ENCODE results near the gene LPIN1.

LPIN1 gene

DNA sequence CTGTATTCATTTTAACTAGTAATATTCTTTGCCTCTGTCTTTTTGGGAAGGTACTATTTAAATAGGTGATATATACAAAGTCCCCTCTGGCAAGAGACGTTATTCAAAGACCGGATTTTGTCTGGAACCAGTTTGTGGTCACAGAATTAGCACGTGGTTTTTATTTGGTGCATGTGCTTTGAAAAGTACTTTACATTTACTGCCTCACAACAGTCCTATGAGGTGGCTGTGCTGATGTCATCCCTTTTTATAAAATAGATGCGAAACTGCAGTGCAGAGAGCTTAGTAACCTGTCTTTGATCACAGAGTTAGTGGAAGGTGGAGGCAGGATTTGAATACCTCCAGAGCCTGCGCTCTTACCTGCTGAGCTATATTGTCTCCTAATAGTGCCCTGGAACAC lies 4.0 kb downstream of the LPIN1 start:
- TF ChIP-seq POLR2AphosphoS5 (IDR thresholded peaks at IDR 0.05; ENCODE audit: low read depth, low read length) = no peak
- TF ChIP-seq FOXP2 (optimal IDR thresholded peaks at IDR 0.05; ENCODE audit: borderline replicate concordance, extremely low read depth, extremely low read length, insufficient read depth) = no peak
- no peak for TF ChIP-seq REST (IDR thresholded peaks at IDR 0.05; ENCODE audit: insufficient read depth in 1 of 2, low read depth in 2 of 2, low read length in 2 of 2)
- TF ChIP-seq SIN3A (IDR thresholded peaks at IDR 0.05; ENCODE audit: borderline replicate concordance, insufficient read depth, low read length) = no peak
- TF ChIP-seq TAF1 (IDR thresholded peaks at IDR 0.05; ENCODE audit: borderline replicate concordance, insufficient read depth, low read length) = no peak

GRCh38 chr2:11750917-11751316 lies 4.5 kb downstream of the LPIN1 start:
- TF ChIP-seq REST (IDR thresholded peaks at IDR 0.05; ENCODE audit: insufficient read depth in 1 of 2, low read depth in 2 of 2, low read length in 2 of 2) = no peak
- no peak for TF ChIP-seq SIN3A (IDR thresholded peaks at IDR 0.05; ENCODE audit: borderline replicate concordance, insufficient read depth, low read length)
- no peak for TF ChIP-seq TAF1 (IDR thresholded peaks at IDR 0.05; ENCODE audit: borderline replicate concordance, insufficient read depth, low read length)
- TF ChIP-seq POLR2AphosphoS5 (IDR thresholded peaks at IDR 0.05; ENCODE audit: low read depth, low read length) = no peak
- no peak for TF ChIP-seq FOXP2 (optimal IDR thresholded peaks at IDR 0.05; ENCODE audit: borderline replicate concordance, extremely low read depth, extremely low read length, insufficient read depth)

- TF ChIP-seq FOXP2 (optimal IDR thresholded peaks at IDR 0.05; ENCODE audit: borderline replicate concordance, extremely low read depth, extremely low read length, insufficient read depth) (no peak), POLR2AphosphoS5 (IDR thresholded peaks at IDR 0.05; ENCODE audit: low read depth, low read length) (no peak), REST (IDR thresholded peaks at IDR 0.05; ENCODE audit: insufficient read depth in 1 of 2, low read depth in 2 of 2, low read length in 2 of 2) (no peak), SIN3A (IDR thresholded peaks at IDR 0.05; ENCODE audit: borderline replicate concordance, insufficient read depth, low read length) (no peak), TAF1 (IDR thresholded peaks at IDR 0.05; ENCODE audit: borderline replicate concordance, insufficient read depth, low read length) (no peak)
Observed at GRCh38 chr2:11752906-11753305, 6.5 kb downstream of the LPIN1 start.

DNA sequence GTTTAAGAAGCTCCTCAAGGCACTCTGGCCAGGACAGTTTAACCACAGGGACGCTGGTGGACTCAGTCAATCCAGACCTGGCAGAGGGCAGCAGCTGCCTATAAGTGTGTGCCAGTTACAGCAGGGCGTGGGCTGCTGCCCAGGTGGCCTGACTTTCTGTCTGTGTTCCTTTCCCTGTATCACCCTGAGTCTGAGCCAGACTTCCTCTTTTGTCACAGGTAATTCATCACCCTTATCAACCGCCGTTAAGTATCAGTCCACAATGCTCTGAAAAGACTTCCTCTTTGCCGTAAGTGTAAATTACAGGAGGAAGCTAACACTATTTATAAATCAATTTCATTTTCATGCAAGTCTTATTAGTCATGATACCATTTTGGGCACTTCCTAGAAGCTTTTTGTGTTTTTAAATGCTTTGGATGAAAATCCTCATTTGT lies 7.0 kb downstream of the LPIN1 start:
- no peak for TF ChIP-seq POLR2AphosphoS5 (IDR thresholded peaks at IDR 0.05; ENCODE audit: low read depth, low read length)
- no peak for TF ChIP-seq SIN3A (IDR thresholded peaks at IDR 0.05; ENCODE audit: borderline replicate concordance, insufficient read depth, low read length)
- TF ChIP-seq FOXP2 (optimal IDR thresholded peaks at IDR 0.05; ENCODE audit: borderline replicate concordance, extremely low read depth, extremely low read length, insufficient read depth) = no peak
- TF ChIP-seq REST (IDR thresholded peaks at IDR 0.05; ENCODE audit: insufficient read depth in 1 of 2, low read depth in 2 of 2, low read length in 2 of 2) = no peak
- TF ChIP-seq TAF1 (IDR thresholded peaks at IDR 0.05; ENCODE audit: borderline replicate concordance, insufficient read depth, low read length) = no peak
